Thoracic aorta (tissue), 2 donors: ENCODE data around the gene CWC25. TPM values are rescaled to one million over a fixed set of nuclear protein-coding genes. Genes with fewer than 3 reads are reported as not detected.

Experiments used
- ATAC-seq: fragments of 150-250 bp; one replicate; pipeline ENCODE4 v1.8.0; 2017; ENCODE audit warnings: low read depth; ENCODE audit not compliant: insufficient number of reproducible peaks, low FRiP score
- DNase-seq: peaks from one replicate; pipeline ENCODE4 v3.0.0-alpha.2; 2020; ENCODE audit warnings: low spot score
- H3K27ac ChIP-seq, 2 donors: fragments of 200-600 bp; sonication (generic); 1 replicate in 1 of 2; 2 replicates in 1 of 2; pipeline ENCODE4 v1.5.1; 2016; ENCODE audit warnings: mild to moderate bottlenecking in 2 of 2, moderate library complexity in 2 of 2
- H3K27me3 ChIP-seq: fragments of 200-600 bp; sonication (generic); replicated peaks from 2 replicates; pipeline ENCODE4 v1.6.0; 2016; ENCODE audit warnings: mild to moderate bottlenecking; ENCODE audit not compliant: insufficient read depth
- H3K36me3 ChIP-seq: fragments of 200-600 bp; sonication (generic); one replicate; pipeline ENCODE4 v1.5.1; 2016
- H3K4me1 ChIP-seq, 2 donors: fragments of 200-600 bp; sonication (generic); 1 replicate in 1 of 2; 2 replicates in 1 of 2; pipeline versions ENCODE4 v1.5.1 to v1.6.0; 2016; ENCODE audit warnings: low read depth in 2 of 2, mild to moderate bottlenecking in 1 of 2; ENCODE audit not compliant: control insufficient read depth in 1 of 2
- H3K4me3 ChIP-seq: fragments of 200-600 bp; sonication (generic); 2 replicates; pipeline ENCODE4 v1.5.1; 2016; ENCODE audit warnings: mild to moderate bottlenecking
- H3K9me3 ChIP-seq: fragments of 200-600 bp; sonication (generic); 2 replicates; pipeline ENCODE4 v1.5.1; 2016
- CTCF ChIP-seq: fragments of 200-600 bp; sonication (generic); IDR thresholded peaks from one replicate; pipeline ENCODE4 v1.5.1; 2019; ENCODE audit warnings: antibody characterized with exemption
- total RNA-seq, 2 donors: library from RNA; depleted of rRNA; stranded (reverse); fragments of >200 nt; gene quantifications; one replicate each; pipeline versions ENCODE4 v1.1.0 to v1.2.3, GENCODE V29; 2016

Gene CWC25
- total RNA-seq, 2 donors from 2014 or later: 28.0 to 29.1 TPM

- H3K9me3 ChIP-seq: no peaks in the 10 kb centered on the region
- ATAC-seq: no peak
- H3K27me3 ChIP-seq: no peaks in the 10 kb centered on the region
- H3K4me3 ChIP-seq: peak overlapping the region; percentile 100
- DNase-seq: peak; percentile 37
- H3K27ac ChIP-seq: peak overlapping the region; percentile 74 to 98
- no peak for TF ChIP-seq CTCF
- H3K36me3 ChIP-seq: no peaks in the 10 kb centered on the region
- peaks cover 46 to 60% of the 10 kb centered on the region in 2 donors for H3K4me1 ChIP-seq
Measured at GRCh38 chr17:38871247-38872015, 46.3 kb upstream of the CWC25 start.

GRCh38 chr17:38870259-38871165 lies 45.4 kb upstream of the CWC25 start:
- Histone ChIP-seq H3K27me3 (no peaks in the 10 kb centered on the region), H3K4me3 (peak overlapping the region; percentile 100), H3K9me3 (no peaks in the 10 kb centered on the region), H3K27ac (peak overlapping the region; percentile 92 to 98), H3K36me3 (no peaks in the 10 kb centered on the region), H3K4me1 (peaks cover 42 to 51% of the 10 kb centered on the region in 2 donors)
- no peak for TF ChIP-seq CTCF
- peak; percentile 31 for DNase-seq
- ATAC-seq: no peak

- ATAC-seq (peak; percentile 26), DNase-seq (peak; percentile 53)
- TF ChIP-seq CTCF: no peak
- Histone ChIP-seq H3K27me3 (no peaks in the 10 kb centered on the region), H3K36me3 (no peaks in the 10 kb centered on the region), H3K9me3 (no peaks in the 10 kb centered on the region), H3K27ac (peak within 1 kb of the TSS; percentile 92 to 98), H3K4me3 (peak within 1 kb of the TSS; percentile 100), H3K4me1 (peaks cover 34 to 43% of the 10 kb centered on the region in 2 donors)
Measured at GRCh38 chr17:38869526-38870258, 44.6 kb upstream of the CWC25 start, which contains the start of gene LASP1. LASP1 (plus strand) TSS chr17:38870058; CDS start chr17:38870190, 132 bp downstream.

GRCh38 chr17:38868817-38869525 lies 43.9 kb upstream of the CWC25 start:
- peak overlapping the region; percentile 92 to 98 for H3K27ac ChIP-seq
- DNase-seq: peak; percentile 63
- TF ChIP-seq CTCF: no peak

More at GRCh38 chr17:38868817-38869525, 43.9 kb upstream of the CWC25 start:
- Histone ChIP-seq H3K36me3 (no peaks in the 10 kb centered on the region), H3K4me3 (peak overlapping the region; percentile 100), H3K4me1 (peaks cover 28 to 35% of the 10 kb centered on the region in 2 donors), H3K9me3 (no peaks in the 10 kb centered on the region), H3K27me3 (no peaks in the 10 kb centered on the region)
- ATAC-seq: peak; percentile 61
